K562 (cell line): ENCODE measurements around the gene ASB10. TPM values are rescaled to one million over a fixed set of nuclear protein-coding genes. Genes with fewer than 3 reads are reported as not detected.

Experiments used
- CBX2 ChIP-seq: fragments of 200-600 bp; sonication (generic); IDR thresholded peaks from one replicate; pipeline ENCODE4 v1.6.1; 2012; ENCODE audit warnings: mild to moderate bottlenecking, low read length, inconsistent platforms; ENCODE audit not compliant: insufficient read depth, poor library complexity, severe bottlenecking
- CCAR2 ChIP-seq: fragments of 200-400 bp; formaldehyde crosslinking; IDR thresholded peaks from 2 replicates; pipeline ENCODE4 v1.6.1; 2017; ENCODE audit warnings: mild to moderate bottlenecking, low read depth, low read length
- FOS ChIP-seq: IDR thresholded peaks from 3 replicates; pipeline ENCODE4 v1.6.1; 2011; ENCODE audit not compliant: insufficient read length; ENCODE audit errors: extremely low read depth
- HINFP ChIP-seq: fragments of 450-650 bp; conservative IDR thresholded peaks from 2 replicates; pipeline ENCODE4 v1.6.1; 2016; ENCODE audit warnings: missing genetic modification characterization, low read depth, mild to moderate bottlenecking, control low read depth, missing compliant biosample characterization
- NCOA4 ChIP-seq: fragments of 450-650 bp; IDR thresholded peaks from 2 replicates; pipeline ENCODE4 v1.6.1; 2018; ENCODE audit warnings: mild to moderate bottlenecking; ENCODE audit not compliant: partially characterized antibody
- NUFIP1 ChIP-seq: fragments of 450-650 bp; IDR thresholded peaks from 2 replicates; pipeline ENCODE4 v1.6.1; 2018; ENCODE audit not compliant: partially characterized antibody
- TRIM25 ChIP-seq: fragments of 450-650 bp; IDR thresholded peaks from 2 replicates; pipeline ENCODE4 v1.7.0; 2016; ENCODE audit warnings: borderline replicate concordance
- ZBTB2 ChIP-seq: fragments of 450-650 bp; IDR thresholded peaks from 2 replicates; pipeline ENCODE4 v1.6.1; 2016; ENCODE audit warnings: antibody characterized with exemption
- ZBTB7A ChIP-seq: IDR thresholded peaks from 2 replicates; pipeline ENCODE4 v1.6.1; 2011; ENCODE audit warnings: low read depth, mild to moderate bottlenecking, low read length, moderate library complexity, borderline replicate concordance; ENCODE audit not compliant: control insufficient read depth
- ZNF12 ChIP-seq: sonication (generic); formaldehyde crosslinking; IDR thresholded peaks from 2 replicates; pipeline ENCODE4 v1.4.0; 2020; ENCODE audit warnings: mild to moderate bottlenecking, missing genetic modification reagents
- ZNF75A ChIP-seq: fragments of 450-650 bp; formaldehyde crosslinking; IDR thresholded peaks from 2 replicates; pipeline ENCODE4 v1.4.0; 2020; ENCODE audit warnings: mild to moderate bottlenecking
- polyA plus RNA-seq, 8 experiments: library from polyadenylated mRNA; depleted of rRNA in 4 of 8; stranded (reverse) in 5 of 8; unstranded in 3 of 8; fragments of >200 nt; fragmentation: Nextera tagmentation in 2 of 8; fragmentation: Illumina TruSeq in 1 of 8; extraction: Ambion mirVana in 2 of 8; extraction: Trizol in 1 of 8; gene quantifications; 2 replicates each; pipeline versions ENCODE4 v1.2.1 to v1.2.3, GENCODE V29; 2011 to 2014; ENCODE audit warnings: inconsistent platforms in 1 of 8, missing spikeins in 1 of 8
- total RNA-seq, 7 experiments: library from RNA; depleted of rRNA in 6 of 7; stranded (reverse); fragments of >200 nt in 6 of 7; fragmentation: Illumina TruSeq in 2 of 7; extraction: Trizol in 2 of 7; gene quantifications; 2 replicates each; pipeline versions ENCODE4 v1.2.1 to v1.2.3, GENCODE V29; 2011 to 2021; ENCODE audit warnings: low replicate concordance in 1 of 7
- TF ChIP-seq, protein P1 (sequence below), 2 experiments: fragments of 450-650 bp; formaldehyde crosslinking in 1 of 2; IDR thresholded peaks; 2 replicates each; pipeline versions ENCODE4 v1.4.0 to v1.6.1; 2014 to 2020; ENCODE audit warnings: mild to moderate bottlenecking in 2 of 2, borderline replicate concordance in 1 of 2, low read depth in 1 of 2
- TF ChIP-seq, protein P2 (sequence below): fragments of 450-650 bp; formaldehyde crosslinking; IDR thresholded peaks from 2 replicates; pipeline ENCODE4 v1.4.0; 2022; ENCODE audit warnings: mild to moderate bottlenecking, moderate library complexity

ASB10 gene
- total and polyA plus RNA-seq, 9 of the 15 experiments (the other 6 are each of a cell fraction or from before 2014, with no cell fraction given), result not detected

DNA sequence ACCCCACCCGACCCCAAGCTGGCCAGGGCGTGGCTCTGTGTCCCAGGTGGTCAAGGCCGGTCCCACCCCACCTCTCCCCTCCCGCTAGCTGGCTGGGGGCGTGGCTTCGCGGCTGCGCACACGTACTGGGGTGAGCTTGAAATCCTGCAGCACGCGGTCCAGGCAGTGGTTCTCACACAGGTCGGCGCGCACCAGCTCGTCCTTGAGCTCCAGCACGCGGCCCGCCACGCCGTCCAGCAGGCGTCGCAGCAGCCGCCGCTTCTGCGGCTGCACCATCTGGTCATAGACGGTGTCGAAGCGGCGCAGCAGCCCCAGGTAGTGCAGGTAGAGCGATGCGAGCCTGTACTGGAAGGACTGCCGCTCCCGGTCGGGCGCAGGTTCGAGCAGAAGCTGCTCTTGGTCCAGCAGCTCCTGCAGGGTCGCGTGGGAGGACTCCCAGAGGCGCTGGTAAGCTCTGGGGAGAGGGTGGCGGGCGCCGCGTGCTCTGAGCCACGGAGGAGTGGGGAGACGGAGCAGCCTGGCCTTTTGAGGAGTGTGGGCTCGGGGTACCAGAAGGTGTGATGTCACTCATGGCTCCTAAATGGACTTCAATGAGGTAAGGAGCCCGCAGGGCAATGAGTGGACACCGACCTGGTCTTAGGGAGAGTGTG is 17.5 kb upstream of the ASB10 start (continued):
- TF ChIP-seq FOS (no peak), HINFP (tag) (peak; percentile 90), NUFIP1 (no peak), ZNF75A (CRISPR knock-in tag) (no peak), CCAR2 (no peak), NCOA4 (no peak), ZNF12 (no peak), TRIM25 (no peak), CBX2 (no peak), ZBTB2 (no peak), ZBTB7A (no peak)
- TF ChIP-seq, protein P1, sequence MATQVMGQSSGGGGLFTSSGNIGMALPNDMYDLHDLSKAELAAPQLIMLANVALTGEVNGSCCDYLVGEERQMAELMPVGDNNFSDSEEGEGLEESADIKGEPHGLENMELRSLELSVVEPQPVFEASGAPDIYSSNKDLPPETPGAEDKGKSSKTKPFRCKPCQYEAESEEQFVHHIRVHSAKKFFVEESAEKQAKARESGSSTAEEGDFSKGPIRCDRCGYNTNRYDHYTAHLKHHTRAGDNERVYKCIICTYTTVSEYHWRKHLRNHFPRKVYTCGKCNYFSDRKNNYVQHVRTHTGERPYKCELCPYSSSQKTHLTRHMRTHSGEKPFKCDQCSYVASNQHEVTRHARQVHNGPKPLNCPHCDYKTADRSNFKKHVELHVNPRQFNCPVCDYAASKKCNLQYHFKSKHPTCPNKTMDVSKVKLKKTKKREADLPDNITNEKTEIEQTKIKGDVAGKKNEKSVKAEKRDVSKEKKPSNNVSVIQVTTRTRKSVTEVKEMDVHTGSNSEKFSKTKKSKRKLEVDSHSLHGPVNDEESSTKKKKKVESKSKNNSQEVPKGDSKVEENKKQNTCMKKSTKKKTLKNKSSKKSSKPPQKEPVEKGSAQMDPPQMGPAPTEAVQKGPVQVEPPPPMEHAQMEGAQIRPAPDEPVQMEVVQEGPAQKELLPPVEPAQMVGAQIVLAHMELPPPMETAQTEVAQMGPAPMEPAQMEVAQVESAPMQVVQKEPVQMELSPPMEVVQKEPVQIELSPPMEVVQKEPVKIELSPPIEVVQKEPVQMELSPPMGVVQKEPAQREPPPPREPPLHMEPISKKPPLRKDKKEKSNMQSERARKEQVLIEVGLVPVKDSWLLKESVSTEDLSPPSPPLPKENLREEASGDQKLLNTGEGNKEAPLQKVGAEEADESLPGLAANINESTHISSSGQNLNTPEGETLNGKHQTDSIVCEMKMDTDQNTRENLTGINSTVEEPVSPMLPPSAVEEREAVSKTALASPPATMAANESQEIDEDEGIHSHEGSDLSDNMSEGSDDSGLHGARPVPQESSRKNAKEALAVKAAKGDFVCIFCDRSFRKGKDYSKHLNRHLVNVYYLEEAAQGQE (IDR thresholded peaks at IDR 0.05; ENCODE audit: borderline replicate concordance), result peak; percentile 36; the same call in 1 of the 2 replicates
- TF ChIP-seq, protein P1 (CRISPR knock-in tag; IDR thresholded peaks at IDR 0.05; ENCODE audit: low read depth), result no peak
- TF ChIP-seq, protein P2, sequence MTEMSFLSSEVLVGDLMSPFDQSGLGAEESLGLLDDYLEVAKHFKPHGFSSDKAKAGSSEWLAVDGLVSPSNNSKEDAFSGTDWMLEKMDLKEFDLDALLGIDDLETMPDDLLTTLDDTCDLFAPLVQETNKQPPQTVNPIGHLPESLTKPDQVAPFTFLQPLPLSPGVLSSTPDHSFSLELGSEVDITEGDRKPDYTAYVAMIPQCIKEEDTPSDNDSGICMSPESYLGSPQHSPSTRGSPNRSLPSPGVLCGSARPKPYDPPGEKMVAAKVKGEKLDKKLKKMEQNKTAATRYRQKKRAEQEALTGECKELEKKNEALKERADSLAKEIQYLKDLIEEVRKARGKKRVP (CRISPR knock-in tag), result no peak
